T-helper 22 cell (primary cell): ENCODE data around the gene SLC12A2.

Experiments
- DNase-seq: peaks from one replicate; pipeline ENCODE4 v3.0.0-alpha.2; 2020; ENCODE audit warnings: low read depth

SLC12A2 gene

GRCh38 chr5:128225245-128226030 is 141.9 kb downstream of the SLC12A2 start:
- no peak for DNase-seq

- no peak for DNase-seq
These were observed 144.4 kb downstream of the SLC12A2 start for GRCh38 chr5:128228008-128228407.

- DNase-seq: no peak
These were observed 145.0 kb downstream of the SLC12A2 start for GRCh38 chr5:128228521-128228920.

GRCh38 chr5:128234928-128235641 is 151.5 kb downstream of the SLC12A2 start:
- DNase-seq: no peak

- DNase-seq: no peak
These were observed 152.8 kb downstream of the SLC12A2 start for GRCh38 chr5:128236334-128236733.

GRCh38 chr5:128237000-128237399 is 153.4 kb downstream of the SLC12A2 start:
- DNase-seq: no peak

- DNase-seq: no peak
These were observed 154.0 kb downstream of the SLC12A2 start for GRCh38 chr5:128237546-128237945.
